Uterus (tissue), 4 donors: ENCODE data around the gene RALGPS1. TPM values are rescaled to one million over a fixed set of nuclear protein-coding genes. Genes with fewer than 3 reads are reported as not detected.
A peak's percentile ranks its signal among the peaks of the same experiment; 100 is the strongest.

Source experiments
- DNase-seq, 2 donors: peaks; one replicate each; pipeline ENCODE4 v3.0.0-alpha.2; 2019 to 2020
- H3K27ac ChIP-seq, 2 donors: fragments of 200-600 bp; sonication (generic); 1 replicate in 1 of 2; 2 replicates in 1 of 2; pipeline ENCODE4 v1.5.1; 2016 to 2018
- H3K27me3 ChIP-seq, 2 donors: fragments of 200-600 bp; sonication (generic); one replicate each; pipeline ENCODE4 v1.5.1; 2018 to 2019; ENCODE audit warnings: control low read depth in 1 of 2
- H3K36me3 ChIP-seq, 2 donors: fragments of 200-600 bp; sonication (generic); one replicate each; pipeline ENCODE4 v1.5.1; 2019; ENCODE audit warnings: control low read depth in 1 of 2
- H3K4me1 ChIP-seq, 2 donors: fragments of 200-600 bp; sonication (generic); one replicate each; pipeline ENCODE4 v1.5.1; 2018 to 2019; ENCODE audit warnings: control low read depth in 1 of 2
- H3K4me3 ChIP-seq, 2 donors: fragments of 200-600 bp; sonication (generic); 1 replicate in 1 of 2; 2 replicates in 1 of 2; pipeline ENCODE4 v1.5.1; 2018 to 2019; ENCODE audit warnings: mild to moderate bottlenecking in 1 of 2
- H3K9me3 ChIP-seq, 2 donors: fragments of 200-600 bp; sonication (generic); one replicate each; pipeline ENCODE4 v1.5.1; 2019; ENCODE audit warnings: control low read depth in 1 of 2
- POLR2A ChIP-seq, 2 donors: fragments of 450-650 bp; IDR thresholded peaks; one replicate each; pipeline ENCODE4 v1.6.1; 2016; ENCODE audit warnings: antibody characterized with exemption in 2 of 2, mild to moderate bottlenecking in 1 of 2, moderate library complexity in 1 of 2
- intact Hi-C: fragments of 100-400 bp; cut with DNase I; formaldehyde crosslinking; loops from one replicate; pipeline ENCODE4 v1.15.1; 2023; ENCODE audit warnings: low total_unique reads
- total RNA-seq, 4 donors: library from RNA; depleted of rRNA in 3 of 4; stranded (reverse); fragments of >200 nt in 3 of 4; gene quantifications; one replicate each; pipeline versions ENCODE4 v1.1.0 to v1.2.4, GENCODE V29; 2014 to 2023
- TF ChIP-seq, protein P1 (sequence below), 4 experiments: fragments of 200-600 bp in 2 of 4; fragments of 450-650 bp in 2 of 4; sonication (generic) in 2 of 4; IDR thresholded peaks; one replicate each; pipeline ENCODE4 v1.5.1; 2016 to 2019; ENCODE audit warnings: antibody characterized with exemption in 4 of 4, mild to moderate bottlenecking in 2 of 4, moderate library complexity in 1 of 4
- donor health status: DM: yes; HTN: yes; CAD: no.

Gene RALGPS1
- total RNA-seq, 4 donors from 2014 or later = 8.5 to 16.7 (median 14.5) TPM

DNA sequence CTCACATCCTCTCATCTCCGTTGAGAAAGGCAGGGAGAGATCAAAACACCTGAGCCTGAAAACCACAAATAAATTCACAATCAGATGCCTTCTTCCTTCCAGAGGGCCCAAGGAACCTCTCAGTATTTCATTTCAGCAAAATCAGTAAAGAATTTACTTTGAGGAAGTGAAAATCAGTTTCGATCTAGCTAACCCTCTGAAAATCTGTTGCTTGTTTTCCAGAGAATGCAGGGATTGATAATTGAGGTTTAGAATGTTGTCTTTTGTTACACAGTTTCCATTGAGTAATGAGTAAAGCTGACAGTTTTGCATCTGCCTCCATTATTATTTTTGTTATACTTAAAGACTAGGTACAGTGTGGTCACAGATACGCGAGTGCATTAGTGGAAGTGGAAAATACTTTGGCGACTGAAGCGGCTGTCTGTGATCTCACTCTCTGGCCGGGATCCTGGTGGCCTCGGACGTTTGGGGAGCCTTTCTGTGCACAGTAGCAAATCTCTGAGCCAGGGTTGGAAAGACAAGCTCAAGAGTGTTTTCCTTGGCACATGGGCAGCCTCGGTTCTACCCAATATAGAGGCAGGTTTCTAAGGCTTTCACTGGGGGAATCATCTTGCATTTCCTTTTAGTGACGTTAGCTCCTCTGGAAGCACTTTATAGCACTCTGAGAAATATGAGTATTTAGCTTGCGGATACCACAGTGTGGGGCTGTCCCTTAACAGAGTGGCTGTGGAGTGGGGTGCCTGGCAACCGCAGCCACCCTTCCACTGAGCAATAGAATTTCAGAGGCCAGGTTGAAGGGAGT is 240.0 kb downstream of the RALGPS1 start:
- DNase-seq = peak; percentile 47 to 68
- no peaks in the 10 kb centered on the region for H3K27me3 ChIP-seq
- no peaks in the 10 kb centered on the region for H3K9me3 ChIP-seq
- H3K27ac ChIP-seq = peak overlapping the region; percentile 54 to 65
- intact Hi-C loops = no loop called here
- no peaks in the 10 kb centered on the region for H3K36me3 ChIP-seq
- TF ChIP-seq, protein P1, sequence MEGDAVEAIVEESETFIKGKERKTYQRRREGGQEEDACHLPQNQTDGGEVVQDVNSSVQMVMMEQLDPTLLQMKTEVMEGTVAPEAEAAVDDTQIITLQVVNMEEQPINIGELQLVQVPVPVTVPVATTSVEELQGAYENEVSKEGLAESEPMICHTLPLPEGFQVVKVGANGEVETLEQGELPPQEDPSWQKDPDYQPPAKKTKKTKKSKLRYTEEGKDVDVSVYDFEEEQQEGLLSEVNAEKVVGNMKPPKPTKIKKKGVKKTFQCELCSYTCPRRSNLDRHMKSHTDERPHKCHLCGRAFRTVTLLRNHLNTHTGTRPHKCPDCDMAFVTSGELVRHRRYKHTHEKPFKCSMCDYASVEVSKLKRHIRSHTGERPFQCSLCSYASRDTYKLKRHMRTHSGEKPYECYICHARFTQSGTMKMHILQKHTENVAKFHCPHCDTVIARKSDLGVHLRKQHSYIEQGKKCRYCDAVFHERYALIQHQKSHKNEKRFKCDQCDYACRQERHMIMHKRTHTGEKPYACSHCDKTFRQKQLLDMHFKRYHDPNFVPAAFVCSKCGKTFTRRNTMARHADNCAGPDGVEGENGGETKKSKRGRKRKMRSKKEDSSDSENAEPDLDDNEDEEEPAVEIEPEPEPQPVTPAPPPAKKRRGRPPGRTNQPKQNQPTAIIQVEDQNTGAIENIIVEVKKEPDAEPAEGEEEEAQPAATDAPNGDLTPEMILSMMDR (IDR thresholded peaks at IDR 0.05) = no peak
- no peak for TF ChIP-seq POLR2A (IDR thresholded peaks at IDR 0.05)
- H3K4me3 ChIP-seq = no peak overlapping the region
- H3K4me1 ChIP-seq = no peaks in the 10 kb centered on the region

DNA sequence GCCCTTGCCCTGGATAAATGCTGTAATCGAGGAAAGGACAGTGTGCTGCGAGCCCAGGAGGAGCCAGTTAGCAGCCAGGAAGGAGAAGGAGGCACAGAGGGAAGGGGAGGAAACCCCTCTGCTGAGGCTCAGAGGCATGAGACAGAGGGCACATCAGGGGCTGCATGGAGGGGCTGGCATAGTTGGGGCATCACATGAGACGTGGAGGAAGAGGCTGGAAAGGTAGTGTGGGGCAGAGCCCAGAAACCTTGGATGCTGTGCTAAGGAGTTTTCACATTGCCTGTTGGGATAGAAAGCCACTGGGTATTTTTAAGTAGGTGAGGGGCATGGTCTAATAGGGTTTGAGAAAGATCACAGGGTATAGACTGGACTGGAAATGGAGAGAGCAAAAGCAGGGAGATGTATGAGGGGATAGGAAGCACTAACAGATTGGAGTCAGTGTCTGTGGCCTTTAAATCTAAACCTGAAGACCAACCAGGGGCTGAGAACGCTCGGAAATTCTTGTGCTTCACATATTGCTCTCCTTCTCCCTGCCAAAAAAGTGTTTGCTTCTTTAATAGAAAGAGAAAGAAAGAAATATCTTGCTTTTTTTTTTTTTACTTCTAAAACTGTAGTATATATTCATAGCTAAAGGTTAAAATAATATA is 240.9 kb downstream of the RALGPS1 start:
- Histone ChIP-seq H3K36me3 (no peaks in the 10 kb centered on the region), H3K27me3 (no peaks in the 10 kb centered on the region), H3K4me1 (no peaks in the 10 kb centered on the region), H3K9me3 (no peaks in the 10 kb centered on the region), H3K4me3 (no peak overlapping the region), H3K27ac (peak overlapping the region; percentile 54 to 65)
- TF ChIP-seq, protein P1 (IDR thresholded peaks at IDR 0.05) = no peak
- TF ChIP-seq POLR2A (IDR thresholded peaks at IDR 0.05) = no peak
- intact Hi-C loops = no loop called here
- peak in 1 of 2 donors; percentile 9 for DNase-seq

DNA sequence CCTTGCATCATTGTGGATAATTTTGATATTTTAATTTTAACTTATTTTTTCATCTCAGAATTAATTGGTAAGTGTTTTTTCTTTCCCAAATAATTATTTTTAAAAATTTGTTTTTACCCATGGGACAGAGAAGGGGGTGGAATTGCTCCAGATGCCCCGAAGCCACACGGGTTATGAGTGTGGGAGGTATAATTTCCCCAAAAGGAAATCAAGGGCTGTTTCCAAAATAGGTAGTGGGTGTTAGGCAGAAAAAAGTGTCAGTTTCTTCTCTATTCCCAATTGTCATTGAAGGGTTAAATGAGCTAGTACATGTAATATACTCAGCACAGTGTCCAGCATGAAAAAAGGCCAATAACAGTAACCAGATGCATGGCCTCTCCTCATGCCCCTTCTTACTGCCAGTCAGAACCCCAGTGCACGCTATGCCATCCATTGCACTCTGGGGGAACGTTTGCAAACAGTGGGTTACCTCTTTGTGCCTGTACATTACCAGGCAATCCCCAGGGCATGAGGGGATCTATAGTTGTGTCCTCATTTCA is 244.3 kb downstream of the RALGPS1 start:
- Histone ChIP-seq H3K4me1 (no peaks in the 10 kb centered on the region), H3K9me3 (no peaks in the 10 kb centered on the region), H3K27ac (peak overlapping the region; percentile 16 to 53), H3K27me3 (no peaks in the 10 kb centered on the region), H3K4me3 (no peak overlapping the region), H3K36me3 (no peaks in the 10 kb centered on the region)
- no peak for TF ChIP-seq POLR2A (IDR thresholded peaks at IDR 0.05)
- TF ChIP-seq, protein P1 (IDR thresholded peaks at IDR 0.05) = no peak
- intact Hi-C loops = no loop called here
- no peak for DNase-seq

DNA sequence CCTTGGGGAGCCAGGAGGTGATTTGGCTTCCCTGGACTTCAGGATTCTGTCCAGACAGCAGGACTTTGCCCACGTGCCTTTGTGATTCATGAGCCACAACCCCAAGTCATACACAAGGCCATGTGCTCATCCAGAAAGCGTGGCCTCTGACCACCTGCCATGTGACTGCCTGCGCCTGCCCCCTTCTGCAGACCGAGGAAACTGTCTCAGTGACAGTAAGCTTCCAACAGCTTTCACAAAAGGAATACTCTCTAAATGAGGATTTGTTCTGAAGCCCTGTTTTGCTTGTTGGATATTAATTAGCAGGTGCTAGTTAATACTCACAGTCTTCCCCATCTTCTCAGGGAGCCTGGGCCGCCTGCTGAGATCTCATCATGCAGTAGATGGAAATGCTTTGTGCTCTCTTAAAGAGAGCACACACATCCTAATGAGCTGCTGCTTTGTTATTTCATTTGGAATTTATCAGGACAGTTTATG is 244.8 kb downstream of the RALGPS1 start:
- Histone ChIP-seq H3K27ac (peak overlapping the region; percentile 29 to 53), H3K9me3 (no peaks in the 10 kb centered on the region), H3K4me3 (no peak overlapping the region), H3K36me3 (no peaks in the 10 kb centered on the region), H3K4me1 (no peaks in the 10 kb centered on the region), H3K27me3 (no peaks in the 10 kb centered on the region)
- TF ChIP-seq, protein P1 (IDR thresholded peaks at IDR 0.05) = peak in 2 of 4 experiments; percentile 15 to 29
- TF ChIP-seq POLR2A (IDR thresholded peaks at IDR 0.05) = no peak
- peak; percentile 74 to 75 for DNase-seq
- intact Hi-C loops = no loop called here
